Loucy (cell line): ENCODE measurements around the gene SNAP25.

Experiments
- H2AFZ ChIP-seq: fragments of 200-600 bp; sonication (generic); 2 replicates; pipeline ENCODE4 v1.6.0; 2016; ENCODE audit warnings: antibody characterized with exemption, mild to moderate bottlenecking, low read length, moderate library complexity
- H3F3A ChIP-seq: fragments of 200-600 bp; 2 replicates; pipeline ENCODE4 v1.6.0; 2016; ENCODE audit warnings: antibody characterized with exemption, low read depth, mild to moderate bottlenecking
- H3K27me3 ChIP-seq: fragments of 200-600 bp; sonication (generic); 2 replicates; pipeline ENCODE4 v1.6.1; 2014; ENCODE audit warnings: low read length, mild to moderate bottlenecking; ENCODE audit not compliant: insufficient read depth, poor library complexity, severe bottlenecking
- H3K36me3 ChIP-seq: fragments of 200-600 bp; sonication (generic); 2 replicates; pipeline ENCODE4 v1.6.1; 2016; ENCODE audit warnings: low read length; ENCODE audit not compliant: insufficient read depth
- H3K4me1 ChIP-seq: fragments of 200-600 bp; sonication (generic); 2 replicates; pipeline ENCODE4 v1.5.1; 2014; ENCODE audit warnings: low read length, mild to moderate bottlenecking; ENCODE audit not compliant: insufficient read depth, poor library complexity, severe bottlenecking
- H3K4me2 ChIP-seq: fragments of 200-600 bp; sonication (generic); 2 replicates; pipeline ENCODE4 v1.6.0; 2014; ENCODE audit warnings: antibody characterized with exemption, low read length, low read depth, mild to moderate bottlenecking; ENCODE audit not compliant: poor library complexity, severe bottlenecking
- H3K4me3 ChIP-seq: fragments of 200-600 bp; sonication (generic); 2 replicates; pipeline ENCODE4 v1.5.1; 2014; ENCODE audit warnings: low read length, mild to moderate bottlenecking, mixed read lengths; ENCODE audit not compliant: poor library complexity, severe bottlenecking
- H3K79me2 ChIP-seq: fragments of 200-600 bp; sonication (generic); 2 replicates; pipeline ENCODE4 v1.6.1; 2014; ENCODE audit warnings: low read length; ENCODE audit not compliant: insufficient read depth
- H3K9ac ChIP-seq: fragments of 200-600 bp; sonication (generic); 2 replicates; pipeline ENCODE4 v1.6.0; 2014; ENCODE audit warnings: mild to moderate bottlenecking, low read depth, low read length, moderate library complexity; ENCODE audit not compliant: poor library complexity, severe bottlenecking
- H3K9me2 ChIP-seq: fragments of 200-600 bp; sonication (generic); replicated peaks from 2 replicates; pipeline ENCODE4 v1.6.1; 2016; ENCODE audit warnings: low read depth, low read length, mixed read lengths
- H3K9me3 ChIP-seq: fragments of 200-600 bp; sonication (generic); 2 replicates; pipeline ENCODE4 v1.6.1; 2014; ENCODE audit warnings: mild to moderate bottlenecking, antibody characterized with exemption, low read length, low read depth; ENCODE audit not compliant: insufficient read depth
- H4K20me1 ChIP-seq: fragments of 200-600 bp; sonication (generic); 2 replicates; pipeline ENCODE4 v1.6.0; 2014; ENCODE audit warnings: antibody characterized with exemption, low read length, mild to moderate bottlenecking; ENCODE audit not compliant: insufficient read depth, poor library complexity, severe bottlenecking
- EZH2phosphoT487 ChIP-seq: fragments of 200-600 bp; IDR thresholded peaks from 2 replicates; pipeline ENCODE4 v1.6.1; 2018; ENCODE audit warnings: antibody characterized with exemption, mild to moderate bottlenecking, moderate library complexity, borderline replicate concordance
- TF ChIP-seq, protein P1 (sequence below): fragments of 200-600 bp; sonication (generic); conservative IDR thresholded peaks from 2 replicates; pipeline ENCODE4 v1.5.1; 2014; ENCODE audit warnings: mild to moderate bottlenecking, antibody characterized with exemption, low read length

The SNAP25 gene

DNA sequence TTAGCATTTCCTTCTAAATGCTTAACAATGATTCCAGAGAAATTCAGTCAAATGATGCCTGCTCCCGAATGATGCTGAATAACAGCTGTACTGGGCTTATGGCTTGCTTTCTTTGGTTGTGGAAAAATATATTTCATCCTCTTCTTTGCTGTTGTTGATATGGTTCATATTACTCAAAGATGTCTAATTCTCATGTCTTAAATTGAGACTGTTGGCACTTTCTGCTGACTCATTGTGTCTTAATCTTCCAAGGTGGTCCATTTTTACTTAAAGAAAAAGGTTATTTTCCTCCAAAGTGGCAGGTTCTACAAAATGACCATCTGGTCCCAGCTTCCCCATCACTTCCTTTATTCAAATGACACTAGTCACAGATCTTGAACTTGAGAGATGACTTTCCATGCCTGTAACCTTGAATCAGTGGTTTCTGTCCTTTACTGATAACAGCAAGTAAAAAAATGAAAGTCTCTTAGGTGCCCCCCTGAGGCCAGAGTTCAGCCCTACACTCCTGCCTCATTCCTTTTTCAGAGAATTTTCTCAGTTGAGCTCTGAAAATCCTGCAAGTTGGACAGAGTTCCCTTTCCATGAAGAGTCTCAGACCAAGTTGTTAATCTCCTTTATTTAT lies 6.9 kb downstream of the SNAP25 start:
- TF ChIP-seq, protein P1, sequence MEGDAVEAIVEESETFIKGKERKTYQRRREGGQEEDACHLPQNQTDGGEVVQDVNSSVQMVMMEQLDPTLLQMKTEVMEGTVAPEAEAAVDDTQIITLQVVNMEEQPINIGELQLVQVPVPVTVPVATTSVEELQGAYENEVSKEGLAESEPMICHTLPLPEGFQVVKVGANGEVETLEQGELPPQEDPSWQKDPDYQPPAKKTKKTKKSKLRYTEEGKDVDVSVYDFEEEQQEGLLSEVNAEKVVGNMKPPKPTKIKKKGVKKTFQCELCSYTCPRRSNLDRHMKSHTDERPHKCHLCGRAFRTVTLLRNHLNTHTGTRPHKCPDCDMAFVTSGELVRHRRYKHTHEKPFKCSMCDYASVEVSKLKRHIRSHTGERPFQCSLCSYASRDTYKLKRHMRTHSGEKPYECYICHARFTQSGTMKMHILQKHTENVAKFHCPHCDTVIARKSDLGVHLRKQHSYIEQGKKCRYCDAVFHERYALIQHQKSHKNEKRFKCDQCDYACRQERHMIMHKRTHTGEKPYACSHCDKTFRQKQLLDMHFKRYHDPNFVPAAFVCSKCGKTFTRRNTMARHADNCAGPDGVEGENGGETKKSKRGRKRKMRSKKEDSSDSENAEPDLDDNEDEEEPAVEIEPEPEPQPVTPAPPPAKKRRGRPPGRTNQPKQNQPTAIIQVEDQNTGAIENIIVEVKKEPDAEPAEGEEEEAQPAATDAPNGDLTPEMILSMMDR: peak; percentile 66
- no peak for TF ChIP-seq EZH2phosphoT487
- no peaks in the 10 kb centered on the region for H3K27me3 ChIP-seq
- H4K20me1 ChIP-seq: no peaks in the 10 kb centered on the region

DNA sequence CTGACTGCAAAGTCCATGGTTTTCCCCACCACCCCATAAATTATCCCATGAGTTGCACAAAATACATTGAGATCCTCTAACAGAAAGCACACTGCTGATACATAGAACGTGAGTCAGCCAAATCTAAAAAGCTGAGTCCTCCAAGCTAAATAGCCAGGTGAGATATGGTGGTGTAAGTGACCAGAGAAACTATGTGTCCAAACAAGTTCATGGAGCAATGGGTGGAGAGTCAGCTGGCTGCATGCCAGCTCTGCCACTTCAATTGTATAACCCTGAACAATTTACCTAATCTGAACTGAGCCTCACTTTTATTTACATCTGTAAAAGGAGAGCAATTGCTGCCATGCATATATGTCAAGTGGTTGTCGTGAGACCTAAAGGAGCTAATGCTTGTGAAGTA lies 9.7 kb downstream of the SNAP25 start:
- H3K4me2 ChIP-seq: no peak overlapping the region
- TF ChIP-seq EZH2phosphoT487: no peak
- TF ChIP-seq, protein P1: no peak
- no peaks in the 10 kb centered on the region for H3K36me3 ChIP-seq
- H3K27me3 ChIP-seq: no peaks in the 10 kb centered on the region
- H3K79me2 ChIP-seq: no peaks in the 10 kb centered on the region
- no peaks in the 10 kb centered on the region for H4K20me1 ChIP-seq
- H3K9ac ChIP-seq: no peak overlapping the region
- no peaks in the 10 kb centered on the region for H3F3A ChIP-seq
- no peak overlapping the region for H3K4me3 ChIP-seq
- no peaks in the 10 kb centered on the region for H3K9me3 ChIP-seq
- no peaks in the 10 kb centered on the region for H3K9me2 ChIP-seq
- H3K4me1 ChIP-seq: no peaks in the 10 kb centered on the region
- no peak overlapping the region for H2AFZ ChIP-seq

More for the DNA sequence above, 6.9 kb downstream of the SNAP25 start:
- Histone ChIP-seq H2AFZ (no peak overlapping the region), H3K9me3 (no peaks in the 10 kb centered on the region), H3K4me1 (no peaks in the 10 kb centered on the region), H3K9me2 (no peaks in the 10 kb centered on the region), H3K9ac (no peak overlapping the region), H3K79me2 (no peaks in the 10 kb centered on the region), H3F3A (no peaks in the 10 kb centered on the region), H3K36me3 (no peaks in the 10 kb centered on the region), H3K4me2 (no peak overlapping the region), H3K4me3 (no peak overlapping the region)

DNA sequence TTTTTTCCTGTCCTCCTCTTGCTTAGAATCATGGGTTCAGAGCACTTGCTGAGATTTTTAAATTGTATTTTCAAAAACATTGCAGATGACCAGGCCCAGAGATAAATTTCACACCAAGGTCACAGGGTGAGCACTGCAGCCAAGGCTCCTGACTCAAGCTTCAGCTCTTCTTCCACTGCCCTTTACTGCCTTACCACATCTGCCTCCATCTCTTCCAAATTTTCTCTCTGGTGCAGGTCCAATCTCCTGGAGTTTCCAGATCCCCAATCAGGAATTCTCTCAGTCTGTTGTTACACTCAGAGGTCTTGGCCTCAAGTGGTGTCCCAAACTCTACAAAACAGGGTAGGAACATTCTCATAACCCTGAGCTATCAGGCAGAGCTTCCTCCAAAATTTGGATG lies 12.7 kb downstream of the SNAP25 start:
- H3K9me3 ChIP-seq: no peaks in the 10 kb centered on the region
- TF ChIP-seq EZH2phosphoT487: no peak
- TF ChIP-seq, protein P1: no peak
- no peaks in the 10 kb centered on the region for H3K27me3 ChIP-seq
- no peak overlapping the region for H2AFZ ChIP-seq
- no peak overlapping the region for H3K4me3 ChIP-seq
- no peak overlapping the region for H3K4me2 ChIP-seq
- H3K79me2 ChIP-seq: no peaks in the 10 kb centered on the region
- H3F3A ChIP-seq: no peaks in the 10 kb centered on the region
- no peaks in the 10 kb centered on the region for H3K9me2 ChIP-seq
- no peaks in the 10 kb centered on the region for H3K4me1 ChIP-seq
- no peaks in the 10 kb centered on the region for H3K36me3 ChIP-seq
- H3K9ac ChIP-seq: no peak overlapping the region
- no peaks in the 10 kb centered on the region for H4K20me1 ChIP-seq
